ENCODE measurements around the gene VPS37C. TPM values are rescaled to one million over a fixed set of nuclear protein-coding genes. Genes with fewer than 3 reads are reported as not detected.
"Not testable (repeated sequence)": the region's sequence is repeated elsewhere in the genome, so short reads cannot be mapped to it uniquely, and the experiment has no call there.

VPS37C gene
- total RNA-seq, 1 donor from 2014 or later: 19.6 TPM

DNA sequence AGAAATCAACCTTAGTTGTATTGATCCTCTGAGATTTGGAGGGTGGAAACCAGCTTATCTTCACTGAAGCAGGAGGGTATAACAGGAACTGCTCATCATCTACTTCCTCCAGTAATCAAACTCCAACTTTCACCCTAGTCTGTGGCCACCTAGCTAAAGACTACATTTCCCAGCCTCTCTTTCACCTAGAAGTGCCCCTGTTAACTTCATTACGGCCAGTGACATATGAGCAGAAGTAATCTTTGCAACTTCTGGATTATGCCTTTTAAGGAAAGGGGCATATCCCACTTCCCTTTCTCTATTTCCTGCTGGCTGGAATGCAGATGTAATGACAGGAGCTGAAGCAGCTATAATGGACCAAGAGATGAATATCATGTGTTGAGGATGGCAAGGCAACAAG is 7.6 kb upstream of the VPS37C start:
- Mint-ChIP-seq H3K4me3 (ENCODE audit: unreplicated experiment) (no peak overlapping the region), H3K4me1 (ENCODE audit: low read depth) (no peaks in the 10 kb centered on the region)

GRCh38 chr11:61168042-61168688 is 6.9 kb upstream of the VPS37C start:
- no peaks in the 10 kb centered on the region for H3K9me3 Mint-ChIP-seq (ENCODE audit: low read depth)
- no peak overlapping the region for H3K4me3 Mint-ChIP-seq (ENCODE audit: unreplicated experiment)
- peaks cover 1% of the 10 kb centered on the region for H3K36me3 Mint-ChIP-seq (ENCODE audit: low read depth)
- H3K27me3 Mint-ChIP-seq (ENCODE audit: low read depth): peaks cover 14% of the 10 kb centered on the region
- no peak for DNase-seq (ENCODE audit: low spot score)
- no peaks in the 10 kb centered on the region for H3K4me1 Mint-ChIP-seq (ENCODE audit: low read depth)
- TF ChIP-seq CTCF (IDR thresholded peaks at IDR 0.05): no peak
- H3K27ac Mint-ChIP-seq (ENCODE audit: unreplicated experiment): no peak overlapping the region

More for the DNA sequence above, 7.6 kb upstream of the VPS37C start:
- no peak for TF ChIP-seq CTCF (IDR thresholded peaks at IDR 0.05)
- Mint-ChIP-seq H3K9me3 (ENCODE audit: low read depth) (no peaks in the 10 kb centered on the region), H3K27me3 (ENCODE audit: low read depth) (peaks cover 20% of the 10 kb centered on the region), H3K36me3 (ENCODE audit: low read depth) (peaks cover 1% of the 10 kb centered on the region), H3K27ac (ENCODE audit: unreplicated experiment) (no peak overlapping the region)
- DNase-seq (ENCODE audit: low spot score): no peak

- H3K27ac Mint-ChIP-seq (ENCODE audit: unreplicated experiment); H3K36me3 Mint-ChIP-seq (ENCODE audit: low read depth); H3K9me3 Mint-ChIP-seq (ENCODE audit: low read depth); H3K4me3 Mint-ChIP-seq (ENCODE audit: unreplicated experiment); H3K4me1 Mint-ChIP-seq (ENCODE audit: low read depth); H3K27me3 Mint-ChIP-seq (ENCODE audit: low read depth); DNase-seq (ENCODE audit: low spot score): not testable (repeated sequence)
Observed at GRCh38 chr11:61166331-61166730, 5.1 kb upstream of the VPS37C start.

DNA sequence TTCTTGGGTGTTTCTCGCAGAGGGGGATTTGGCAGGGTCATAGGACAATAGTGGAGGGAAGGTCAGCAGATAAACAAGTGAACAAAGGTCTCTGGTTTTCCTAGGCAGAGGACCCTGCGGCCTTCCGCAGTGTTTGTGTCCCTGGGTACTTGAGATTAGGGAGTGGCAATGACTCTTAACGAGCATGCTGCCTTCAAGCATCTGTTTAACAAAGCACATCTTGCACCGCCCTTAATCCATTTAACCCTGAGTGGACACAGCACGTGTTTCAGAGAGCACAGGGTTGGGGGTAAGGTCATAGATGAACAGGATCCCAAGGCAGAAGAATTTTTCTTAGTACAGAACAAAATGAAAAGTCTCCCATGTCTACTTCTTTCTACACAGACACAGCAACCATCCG is 4.6 kb upstream of the VPS37C start:
- H3K27ac Mint-ChIP-seq (ENCODE audit: unreplicated experiment): not testable (repeated sequence)
- peaks cover 10% of the 10 kb centered on the region for H3K4me1 Mint-ChIP-seq (ENCODE audit: low read depth)

GRCh38 chr11:61164606-61165424 is 3.6 kb upstream of the VPS37C start:
- H3K27me3 Mint-ChIP-seq (ENCODE audit: low read depth): peaks cover 3% of the 10 kb centered on the region
- peaks cover 20% of the 10 kb centered on the region for H3K4me1 Mint-ChIP-seq (ENCODE audit: low read depth)
- no peak for TF ChIP-seq CTCF (IDR thresholded peaks at IDR 0.05)
- no peak overlapping the region for H3K27ac Mint-ChIP-seq (ENCODE audit: unreplicated experiment)
- H3K9me3 Mint-ChIP-seq (ENCODE audit: low read depth): no peaks in the 10 kb centered on the region
- H3K36me3 Mint-ChIP-seq (ENCODE audit: low read depth): no peaks in the 10 kb centered on the region
- DNase-seq (ENCODE audit: low spot score): no peak
- no peak overlapping the region for H3K4me3 Mint-ChIP-seq (ENCODE audit: unreplicated experiment)

More for the DNA sequence above, 4.6 kb upstream of the VPS37C start:
- not testable (repeated sequence) for H3K27me3 Mint-ChIP-seq (ENCODE audit: low read depth); H3K9me3 Mint-ChIP-seq (ENCODE audit: low read depth); H3K36me3 Mint-ChIP-seq (ENCODE audit: low read depth); DNase-seq (ENCODE audit: low spot score); H3K4me3 Mint-ChIP-seq (ENCODE audit: unreplicated experiment)

- H3K4me1 Mint-ChIP-seq (ENCODE audit: low read depth): peaks cover 26% of the 10 kb centered on the region
- H3K36me3 Mint-ChIP-seq (ENCODE audit: low read depth): no peaks in the 10 kb centered on the region
- no peak overlapping the region for H3K27ac Mint-ChIP-seq (ENCODE audit: unreplicated experiment)
- TF ChIP-seq CTCF (IDR thresholded peaks at IDR 0.05): no peak
- no peaks in the 10 kb centered on the region for H3K9me3 Mint-ChIP-seq (ENCODE audit: low read depth)
- no peaks in the 10 kb centered on the region for H3K27me3 Mint-ChIP-seq (ENCODE audit: low read depth)
- no peak overlapping the region for H3K4me3 Mint-ChIP-seq (ENCODE audit: unreplicated experiment)
- no peak for DNase-seq (ENCODE audit: low spot score)
Observed at GRCh38 chr11:61163714-61164605, 2.7 kb upstream of the VPS37C start.

Data from chondrocyte (in vitro differentiated cells).